GM20431 (cell line): Measurements from ENCODE around the gene MEG3.

Experiments used
- in situ Hi-C: fragments of 300-500 bp; cut with MseI, MboI; formaldehyde crosslinking; loops from one replicate; pipeline ENCODE4 v1.15.0; 2020; ENCODE audit warnings: low sequenced_read_pairs; ENCODE audit not compliant: unreplicated experiment

MEG3 gene

DNA sequence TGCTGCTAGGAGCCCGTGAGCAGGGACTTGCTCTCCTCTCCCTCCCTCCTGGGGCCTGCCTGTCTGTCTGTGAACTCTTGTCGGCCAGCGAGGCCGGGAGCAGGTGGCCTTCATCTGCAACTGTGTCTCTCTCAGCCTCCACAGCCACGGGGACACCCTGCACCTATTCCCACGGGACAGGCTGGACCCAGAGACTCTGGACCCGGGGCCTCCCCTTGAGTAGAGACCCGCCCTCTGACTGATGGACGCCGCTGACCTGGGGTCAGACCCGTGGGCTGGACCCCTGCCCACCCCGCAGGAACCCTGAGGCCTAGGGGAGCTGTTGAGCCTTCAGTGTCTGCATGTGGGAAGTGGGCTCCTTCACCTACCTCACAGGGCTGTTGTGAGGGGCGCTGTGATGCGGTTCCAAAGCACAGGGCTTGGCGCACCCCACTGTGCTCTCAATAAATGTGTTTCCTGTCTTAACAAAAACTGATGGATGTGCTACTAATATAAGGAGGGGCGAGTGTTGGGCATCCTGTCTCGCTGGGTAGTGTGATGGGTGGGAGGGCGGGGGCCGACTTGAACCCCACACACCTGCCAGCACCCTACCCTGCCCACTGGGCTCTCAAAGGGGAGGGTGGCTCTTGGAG, 34.8 kb downstream of the MEG3 start:
- in situ Hi-C loops: no loop called here

DNA sequence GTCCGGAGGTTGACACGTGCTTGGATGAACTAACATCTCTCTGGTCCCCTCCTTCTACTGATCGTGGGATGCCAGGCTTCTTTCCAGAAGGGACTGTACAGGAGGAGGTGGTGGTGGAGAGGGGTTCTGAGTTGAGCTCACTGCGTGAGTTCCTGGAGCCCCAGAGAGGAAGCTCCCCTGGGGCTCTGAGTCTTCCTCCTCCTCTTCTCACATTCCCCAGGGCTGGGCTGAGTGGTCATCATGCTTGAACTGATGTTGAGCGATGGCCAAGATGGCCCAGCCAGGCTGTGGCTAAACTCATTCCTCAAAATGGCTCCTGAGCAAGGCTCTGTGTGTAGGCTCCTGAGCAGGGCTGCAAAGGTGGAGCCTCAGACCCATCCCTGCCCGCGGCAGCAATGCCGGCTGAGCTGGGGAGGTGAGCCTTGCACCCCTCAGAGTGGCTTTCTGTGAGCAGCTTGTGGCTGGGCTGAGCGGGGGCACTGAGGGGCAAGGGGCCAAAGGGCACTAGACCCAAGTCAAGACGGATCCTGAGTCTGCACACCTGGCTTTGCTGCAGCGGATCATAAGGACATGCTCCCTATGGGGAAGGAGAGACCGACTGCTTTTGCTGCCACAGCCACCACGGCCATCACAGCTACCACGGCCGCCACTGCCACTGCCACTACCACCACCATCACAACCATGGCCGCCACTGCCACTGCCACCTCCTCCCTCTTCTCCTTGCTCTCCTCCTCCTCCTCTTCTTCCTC, 35.4 kb downstream of the MEG3 start:
- in situ Hi-C loops: no loop called here

DNA sequence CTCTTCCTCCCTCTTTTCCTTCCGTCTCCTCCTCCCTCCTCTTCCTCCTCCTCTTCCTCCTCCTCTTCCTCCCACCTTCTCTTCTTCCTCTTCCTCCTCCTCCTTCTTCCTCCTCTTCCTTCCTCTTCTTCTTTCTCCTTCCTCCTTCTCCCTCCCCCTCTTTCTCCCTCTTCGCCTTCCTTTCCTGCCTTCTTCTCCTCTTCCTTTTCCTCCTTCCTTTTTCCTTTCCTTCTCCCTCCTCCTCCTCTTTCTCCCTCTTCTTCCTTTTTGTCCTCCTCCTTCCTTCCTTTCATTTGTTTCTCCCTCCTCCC, 36.0 kb downstream of the MEG3 start:
- in situ Hi-C loops: no loop called here

DNA sequence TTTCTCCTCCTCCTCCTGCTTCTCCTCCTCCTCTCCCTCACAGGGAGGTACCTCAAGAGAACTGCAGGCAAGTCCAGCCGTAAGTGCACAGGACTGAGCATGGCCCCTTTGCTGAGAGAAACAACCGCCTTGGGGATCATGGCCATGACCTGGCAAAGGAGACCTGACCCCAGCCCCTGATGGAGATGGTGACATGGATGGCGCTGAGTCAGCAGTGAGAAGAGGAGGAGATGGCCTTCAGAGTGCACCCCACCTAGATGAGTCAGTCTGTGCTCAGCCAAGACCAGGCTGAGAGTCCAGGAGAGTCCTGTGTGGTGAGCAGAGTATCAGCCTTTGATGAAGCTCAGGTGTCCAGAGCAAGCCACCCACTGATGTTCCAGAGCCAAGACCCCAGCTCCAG, 36.4 kb downstream of the MEG3 start:
- in situ Hi-C loops: no loop called here

DNA sequence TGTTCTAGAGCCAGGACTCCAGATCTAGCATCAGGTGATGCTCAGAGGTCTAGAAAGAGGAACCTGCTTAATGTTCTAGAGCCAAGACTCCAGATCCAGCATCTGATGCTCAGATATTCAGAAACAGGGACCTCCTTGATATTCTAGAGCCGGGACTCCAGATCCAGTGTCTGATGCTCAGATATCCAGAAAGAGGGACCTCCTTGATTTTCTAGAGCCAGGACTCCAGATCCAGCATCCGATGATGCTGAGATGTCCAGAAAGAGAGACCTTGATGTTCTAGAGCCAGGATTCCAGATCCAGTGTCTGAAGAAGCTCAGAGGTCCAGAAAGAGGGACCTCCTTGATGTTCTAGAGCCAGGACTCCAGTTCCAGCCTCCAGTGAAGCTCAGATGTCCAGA, 36.9 kb downstream of the MEG3 start:
- in situ Hi-C loops: no loop called here

DNA sequence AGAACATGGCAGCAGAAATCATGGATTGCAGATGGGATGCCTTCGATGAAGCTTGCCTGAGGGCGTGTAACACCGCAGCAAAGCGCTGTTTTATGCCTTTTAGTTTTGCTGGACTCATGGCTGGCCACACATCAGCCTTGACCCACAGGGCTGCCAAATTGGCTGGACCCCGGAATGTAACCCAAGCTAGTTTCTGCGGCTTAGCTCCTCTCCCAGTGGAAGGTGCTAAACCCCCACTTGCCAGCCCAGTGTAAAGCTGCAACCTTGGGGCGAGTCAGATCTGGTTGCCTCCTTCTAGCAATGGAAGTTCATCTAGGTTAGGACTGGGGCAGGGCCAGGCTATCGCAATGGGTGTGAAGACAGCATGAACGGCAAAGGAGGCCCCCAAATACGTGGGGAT, 38.3 kb downstream of the MEG3 start:
- in situ Hi-C loops: no loop called here

DNA sequence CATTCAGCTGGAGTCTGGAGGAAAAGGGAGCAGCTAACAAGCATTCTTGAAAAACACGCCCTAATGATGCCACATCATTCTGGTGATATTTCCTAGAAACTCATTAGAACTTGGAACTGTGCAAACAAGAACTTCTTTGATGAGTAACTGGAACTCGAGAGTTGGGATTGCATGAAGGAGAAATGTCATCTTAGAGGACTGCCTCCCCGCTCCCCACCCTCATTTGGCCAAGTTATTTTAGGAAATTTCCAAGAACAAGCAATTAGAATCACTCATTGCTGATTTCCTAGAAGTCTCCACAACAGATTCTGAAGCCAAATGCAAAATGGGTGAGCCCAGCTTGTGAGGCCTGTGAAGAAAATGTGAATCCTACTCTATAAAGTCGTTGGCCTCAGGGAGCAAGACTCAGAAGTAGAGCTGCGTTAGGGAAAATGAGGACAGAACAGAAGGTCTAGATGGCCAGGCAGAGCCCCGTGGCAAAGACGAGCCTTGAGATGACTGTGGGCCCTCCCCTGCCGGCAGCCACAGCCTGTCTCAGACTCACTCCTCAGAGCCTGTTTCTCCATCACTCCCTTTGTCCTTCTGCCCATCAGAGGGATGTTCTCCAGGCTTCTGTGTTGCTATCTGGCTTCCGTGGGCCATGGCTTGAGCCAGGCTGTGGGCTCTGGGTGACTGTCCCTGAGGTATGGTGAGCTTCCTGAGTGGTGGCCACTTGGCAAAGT, 39.2 kb downstream of the MEG3 start:
- in situ Hi-C loops: no loop called here

DNA sequence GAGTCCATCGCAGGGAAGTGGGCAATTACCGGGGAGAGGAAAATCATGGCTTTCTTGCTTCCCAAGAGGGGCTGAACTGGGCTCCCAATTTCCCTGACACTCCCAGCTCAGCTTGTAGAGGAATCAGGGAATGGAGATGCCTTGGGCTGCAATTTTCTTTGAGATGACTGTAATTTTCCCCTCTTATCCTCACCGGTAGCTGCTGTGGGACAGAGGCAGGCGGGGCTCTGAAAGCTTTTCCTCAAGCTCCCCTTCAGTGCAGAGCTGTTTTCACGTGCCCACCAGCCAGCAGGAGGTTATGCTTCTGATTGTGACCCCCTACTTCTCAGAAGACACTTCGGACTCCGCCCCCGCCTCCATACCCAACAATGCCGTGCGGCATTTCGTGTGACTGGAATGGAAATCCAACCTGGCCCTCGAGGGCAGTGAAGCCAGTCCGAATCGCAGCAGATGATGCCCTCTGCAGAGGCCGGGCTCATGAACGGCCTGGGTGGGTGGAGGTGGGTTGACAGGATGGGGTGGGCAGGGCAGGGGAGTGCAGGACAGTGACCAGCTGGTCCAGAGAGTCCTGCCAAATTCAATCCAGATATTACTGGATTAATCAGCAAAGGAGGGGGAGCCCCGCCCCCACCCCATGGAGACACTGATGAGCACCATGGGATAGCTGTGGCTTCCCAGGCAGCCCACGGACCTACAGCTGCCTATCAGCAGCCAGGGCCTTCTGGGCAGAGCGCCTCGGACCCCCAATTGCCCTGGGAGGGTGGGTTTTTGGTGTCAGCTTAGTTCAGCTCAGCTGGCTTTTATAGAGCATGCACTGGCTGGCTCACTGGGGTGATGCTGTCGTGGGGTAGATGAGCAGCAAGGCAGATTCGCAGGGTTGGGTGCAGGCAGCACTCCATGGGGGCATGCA, 40.0 kb downstream of the MEG3 start:
- in situ Hi-C loops: no loop called here

DNA sequence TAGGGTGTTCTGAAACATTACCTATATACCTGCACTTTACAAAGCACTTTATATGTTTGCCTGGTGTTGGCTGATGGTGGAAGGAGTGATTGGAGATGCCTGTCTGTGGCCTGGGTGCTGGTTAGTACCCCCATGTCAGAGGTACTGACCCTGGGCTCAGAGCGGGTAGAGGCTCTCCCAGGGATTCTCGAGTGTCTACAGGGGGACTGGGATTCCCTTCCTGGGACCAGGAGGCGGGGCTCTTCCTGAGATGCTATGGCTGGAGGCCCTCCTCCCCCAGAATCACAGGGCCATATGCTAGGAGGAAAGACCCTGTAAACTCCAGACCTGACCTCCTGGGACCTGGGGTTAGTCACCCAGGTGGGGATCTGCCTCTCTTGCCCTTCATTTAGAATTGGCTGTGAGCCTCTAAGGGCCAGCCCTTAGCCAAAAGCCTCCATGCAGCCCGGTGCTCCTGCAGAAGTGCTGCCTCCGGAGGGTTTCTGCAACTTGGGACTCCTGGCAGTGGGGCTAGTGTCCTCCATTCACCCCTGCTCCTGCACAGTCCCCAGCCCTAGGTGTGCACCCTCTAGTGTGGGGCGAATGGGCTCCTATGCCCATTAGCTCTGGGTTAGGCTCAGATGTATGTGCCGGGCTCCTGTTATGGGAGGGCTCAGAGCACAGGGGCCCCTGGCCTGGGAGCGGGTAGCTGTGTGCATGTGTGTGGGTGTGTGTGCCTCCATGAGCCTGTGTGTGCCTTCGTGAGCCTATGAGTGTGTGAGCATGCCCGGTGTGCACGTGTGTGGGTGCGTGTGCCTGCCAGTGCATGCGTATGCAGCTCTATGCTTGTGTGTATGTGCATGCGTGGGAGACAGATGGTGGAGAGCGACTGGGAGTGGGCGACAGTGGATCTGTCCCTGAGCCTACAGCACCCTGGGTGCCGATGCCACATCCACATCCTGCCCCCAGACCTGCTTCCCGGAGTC, 41.0 kb downstream of the MEG3 start:
- in situ Hi-C loops: no loop called here

DNA sequence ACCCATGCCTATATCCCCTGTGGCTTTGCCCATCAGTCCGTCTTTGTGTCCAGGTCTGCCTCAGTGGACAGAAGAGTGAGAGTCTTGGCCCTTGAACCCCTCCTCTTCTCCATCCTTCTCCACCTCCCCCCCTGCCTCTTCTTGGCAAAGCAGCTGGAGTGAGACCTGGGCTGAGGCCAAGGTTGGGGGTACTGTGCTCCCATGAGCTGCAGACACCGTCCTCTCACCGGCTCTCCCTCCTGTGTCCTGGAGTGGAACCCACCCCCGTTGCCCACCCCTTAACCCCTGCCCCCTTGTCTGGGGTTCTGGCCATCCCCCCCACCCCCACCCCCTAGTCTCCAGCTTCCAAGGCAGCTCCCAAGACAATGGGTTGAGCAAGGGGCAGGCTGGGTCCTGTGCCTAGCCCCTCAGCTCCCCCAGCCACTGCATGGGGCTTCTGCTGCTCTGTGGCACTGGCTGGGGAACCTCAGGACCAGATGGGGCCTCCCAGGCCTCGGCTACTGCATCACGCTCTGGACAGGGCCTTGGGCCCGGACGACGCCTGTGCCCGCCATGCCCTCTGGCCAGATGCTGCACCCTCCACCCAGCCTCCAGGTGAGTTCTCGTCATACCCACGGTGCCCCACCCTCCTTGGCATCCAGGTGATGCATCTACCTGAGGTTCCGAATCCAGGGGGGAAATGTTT, 41.9 kb downstream of the MEG3 start:
- in situ Hi-C loops: no loop called here

DNA sequence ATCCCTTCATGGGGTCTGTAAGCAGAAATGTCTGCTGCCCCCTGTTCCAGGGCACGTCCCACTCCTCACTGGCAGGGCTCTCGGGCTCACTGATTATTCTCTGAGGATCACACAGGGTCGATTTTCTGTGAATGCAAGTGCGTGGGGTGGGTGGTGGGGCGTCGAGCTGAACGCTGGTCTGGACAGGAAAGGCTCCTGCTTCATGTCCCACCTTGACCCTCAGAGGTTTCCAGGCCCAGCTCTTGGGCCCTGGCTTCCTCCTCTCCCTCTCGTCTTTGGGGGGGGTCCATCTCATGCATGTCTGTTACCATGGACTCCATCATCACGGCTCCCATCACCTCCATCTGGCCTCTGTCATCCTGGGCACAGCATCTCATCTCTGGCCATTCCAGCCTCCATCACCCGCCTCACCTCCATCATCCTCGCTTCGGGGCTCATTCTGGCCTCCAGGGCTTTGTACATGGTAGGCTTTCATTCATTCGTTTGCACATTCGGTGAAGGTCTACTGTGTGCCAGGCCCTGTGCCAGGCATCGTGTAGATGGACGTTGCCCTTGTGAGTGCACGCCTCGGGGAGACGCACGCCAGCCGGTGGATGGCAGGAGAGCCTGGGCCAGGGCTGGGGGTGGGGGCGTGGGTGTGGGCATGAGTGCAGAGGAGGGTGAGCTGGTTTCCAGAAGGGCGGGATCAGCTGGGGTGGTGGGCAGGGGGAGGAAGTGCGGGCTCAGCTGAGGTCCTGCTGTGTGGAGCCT, 42.9 kb downstream of the MEG3 start:
- in situ Hi-C loops: no loop called here

DNA sequence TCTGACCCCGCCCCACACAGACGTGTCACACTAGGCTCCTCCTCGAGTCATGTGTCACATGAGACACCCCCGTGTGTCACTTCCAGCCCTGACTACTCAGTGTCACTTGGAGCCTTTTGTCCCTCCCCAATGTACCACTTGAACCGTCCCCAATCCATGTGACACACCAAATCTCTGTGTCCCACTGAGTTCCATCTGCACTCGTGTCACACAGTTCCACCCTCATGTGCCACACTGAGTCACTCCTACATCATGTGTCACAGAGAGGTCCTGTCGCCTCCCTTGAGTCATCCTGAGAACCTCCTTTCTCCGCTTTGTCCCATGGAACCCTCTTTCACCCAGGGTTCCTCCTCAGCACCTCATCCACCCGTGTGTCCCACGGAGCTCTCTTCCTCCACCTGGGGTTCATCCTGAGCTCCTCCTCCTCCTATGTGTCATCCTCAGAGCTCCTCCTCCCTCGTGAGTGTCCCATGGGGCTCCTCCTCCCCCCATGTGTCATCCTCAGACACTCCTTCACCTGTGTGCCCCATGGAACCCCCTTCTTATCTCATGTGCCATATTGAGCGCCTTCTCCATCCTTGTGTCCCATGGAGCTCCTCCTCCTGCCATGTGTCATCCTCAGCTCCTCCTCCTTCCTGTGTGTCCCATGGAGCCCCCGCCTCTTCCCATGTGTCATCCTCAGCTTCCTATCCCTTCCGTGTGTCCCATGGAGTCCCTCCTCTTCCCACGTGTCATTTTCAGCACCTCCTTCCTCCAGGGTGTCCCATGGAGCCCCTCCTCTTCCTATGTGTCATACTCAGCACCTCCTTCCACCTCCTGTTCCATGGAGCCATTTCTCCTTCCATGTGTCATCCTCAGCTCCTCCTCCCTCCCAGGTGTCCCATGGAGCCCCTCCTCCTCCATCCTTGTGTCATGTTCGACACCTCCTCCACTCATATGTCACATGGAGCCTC, 45.6 kb downstream of the MEG3 start:
- in situ Hi-C loops: no loop called here

DNA sequence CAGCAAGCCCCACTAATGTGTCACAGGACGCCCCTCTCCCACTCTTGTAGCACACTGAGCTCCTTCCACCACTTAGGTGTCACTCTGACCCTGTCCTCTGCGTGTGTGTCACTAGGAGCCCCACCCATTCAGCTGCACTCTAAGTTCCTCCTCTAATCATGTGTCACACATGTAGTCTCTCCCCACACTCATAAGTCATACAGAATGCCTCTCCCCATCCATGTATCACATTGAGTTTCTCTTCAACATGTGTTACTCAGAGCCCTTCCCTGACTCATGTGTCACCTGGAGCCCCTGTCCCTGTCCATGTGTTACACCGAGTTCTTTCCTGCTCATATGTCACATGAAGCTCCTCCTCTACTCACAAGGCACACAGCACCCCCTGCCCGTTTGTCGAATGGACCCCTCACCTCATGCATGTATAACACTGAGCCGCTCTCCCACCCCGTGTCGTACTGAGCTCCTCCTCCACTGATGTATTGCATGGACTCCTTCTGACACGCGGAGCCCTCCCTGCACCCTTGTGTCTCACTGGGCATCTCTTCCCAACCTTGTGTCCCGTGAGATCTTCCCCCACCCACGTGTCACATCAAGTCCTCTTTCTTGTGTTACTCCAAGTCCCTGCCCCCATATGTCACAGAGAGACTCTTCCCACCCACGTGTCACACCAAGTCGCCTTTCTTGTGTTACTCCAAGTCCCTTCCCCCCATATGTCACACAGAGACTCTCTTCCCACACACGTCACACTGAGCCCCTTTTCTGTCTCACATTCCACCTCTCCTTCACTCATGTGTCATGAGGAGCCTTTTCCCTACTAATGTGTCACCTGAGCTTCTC, 46.6 kb downstream of the MEG3 start:
- in situ Hi-C loops: no loop called here

DNA sequence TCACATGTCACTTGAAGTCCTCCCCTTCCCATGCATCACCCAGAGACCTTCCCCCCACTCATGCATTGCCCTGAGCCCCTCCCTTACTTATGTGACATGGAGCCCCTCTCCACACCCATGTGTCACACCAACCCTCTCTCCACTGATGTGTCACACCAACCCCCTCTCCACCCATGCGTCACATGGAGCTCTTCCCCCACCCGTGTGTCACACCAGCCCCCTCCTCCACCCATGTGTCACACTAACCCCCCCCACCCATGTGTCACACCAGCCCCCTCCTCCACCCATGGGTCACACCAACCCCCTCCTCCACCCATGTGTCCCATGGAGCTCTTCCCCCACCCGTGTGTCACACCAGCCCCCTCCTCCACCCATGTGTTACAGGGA, 47.2 kb downstream of the MEG3 start:
- in situ Hi-C loops: no loop called here

DNA sequence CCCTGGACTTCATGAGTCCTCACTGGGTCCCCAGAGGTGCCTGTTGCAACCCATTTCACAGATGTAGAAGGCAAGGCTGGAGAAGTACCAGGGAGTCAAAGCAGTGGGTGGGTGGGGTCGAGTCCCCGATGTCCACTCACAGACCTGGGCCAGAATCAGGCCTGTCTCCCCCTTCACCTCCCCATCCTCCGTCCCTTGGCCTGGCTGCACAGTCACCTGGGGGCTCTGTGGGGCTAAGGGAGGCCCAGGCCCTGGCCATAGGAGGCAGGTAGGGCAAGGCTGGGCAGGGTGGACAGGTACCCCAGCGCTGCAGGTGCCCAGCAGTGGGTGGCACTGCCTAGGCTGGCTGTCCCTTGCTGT, 48.1 kb downstream of the MEG3 start:
- in situ Hi-C loops: no loop called here

DNA sequence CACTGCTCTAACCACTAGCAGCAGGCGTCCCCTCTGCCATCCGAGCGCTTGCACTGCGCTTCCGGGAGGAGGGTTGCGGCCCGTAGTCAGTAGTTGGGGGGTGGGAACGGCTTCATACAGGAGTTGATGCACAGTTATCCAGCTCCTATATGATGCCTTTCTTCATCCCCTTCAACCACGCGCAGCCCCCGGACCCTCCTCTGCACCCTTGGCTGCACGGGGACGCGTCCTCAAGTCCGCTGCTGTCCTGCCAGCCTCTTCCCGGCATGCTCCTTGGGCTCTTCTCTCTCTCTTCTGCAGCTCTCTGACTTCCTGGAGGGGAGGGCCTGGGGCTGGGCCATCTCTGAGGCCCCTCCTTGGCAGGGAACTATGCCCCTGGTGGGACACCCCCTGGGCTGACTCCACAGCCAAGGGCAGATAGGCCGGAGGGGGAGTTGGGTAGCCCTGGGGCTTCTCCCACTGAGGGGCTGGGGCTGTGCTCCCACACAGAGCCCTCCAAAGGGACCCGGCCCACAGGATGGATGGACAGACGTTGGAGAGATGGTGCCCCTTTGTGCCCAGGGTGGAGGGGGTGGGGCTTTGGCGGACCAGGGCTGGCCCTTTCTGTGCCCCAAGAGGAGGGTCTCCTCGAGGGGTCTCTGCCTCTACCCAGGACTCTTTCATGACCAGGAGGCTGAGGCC, 48.6 kb downstream of the MEG3 start:
- in situ Hi-C loops: no loop called here
